Measurements from ENCODE around the gene NRXN3.

NRXN3 gene

DNA sequence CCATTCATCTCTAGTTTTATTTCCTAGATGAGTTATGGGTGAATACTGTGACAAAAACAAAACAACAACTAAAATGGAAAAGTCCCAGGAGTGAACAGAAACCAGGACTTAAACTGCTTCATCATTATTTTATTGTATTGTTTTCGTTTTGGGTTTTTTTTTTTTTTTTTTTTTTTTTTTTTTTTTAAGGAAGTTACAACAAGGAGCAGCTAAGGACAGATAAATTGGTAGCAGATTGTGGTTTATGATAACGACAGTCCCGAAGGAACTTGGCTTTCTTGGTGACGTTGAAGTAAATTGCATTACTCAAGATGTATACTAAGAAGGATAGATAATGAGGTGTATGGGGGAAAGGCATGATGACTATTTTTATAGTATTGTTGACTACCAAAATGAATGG is 866.3 kb downstream of the NRXN3 start:
- Histone ChIP-seq H3K27ac (ENCODE audit: low read depth, low read length) (no peak overlapping the region), H3K36me3 (ENCODE audit: insufficient read depth, low read length) (no peaks in the 10 kb centered on the region), H3K9me3 (ENCODE audit: low read length) (no peaks in the 10 kb centered on the region), H3K27me3 (ENCODE audit: control insufficient read depth in 1 of 2, insufficient read depth in 2 of 2, low read length in 2 of 2) (no peaks in the 10 kb centered on the region), H3K4me3 (ENCODE audit: low read depth in 1 of 2, low read length in 2 of 2) (no peak overlapping the region), H3K4me1 (ENCODE audit: insufficient read depth, low read length) (no peaks in the 10 kb centered on the region), H3K9ac (ENCODE audit: low read length) (no peak overlapping the region)

DNA sequence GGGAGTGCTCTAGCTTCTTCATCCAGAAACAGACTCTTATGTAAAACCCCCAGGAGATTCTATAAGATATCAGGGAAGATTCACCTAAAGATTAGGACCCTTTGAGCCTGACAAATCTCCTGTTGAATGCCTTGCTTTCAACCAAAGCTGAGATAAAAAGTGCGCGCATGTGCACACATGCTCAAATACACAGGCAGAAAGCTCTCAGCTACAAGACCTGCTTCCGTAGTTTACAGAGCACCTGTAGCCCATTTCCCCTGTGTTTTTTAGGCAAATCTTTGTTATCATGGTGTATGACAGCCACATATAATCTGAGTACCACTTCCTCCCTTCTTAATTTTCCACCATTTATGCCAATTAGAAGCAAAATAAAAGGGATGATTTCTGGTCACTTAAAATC is 866.9 kb downstream of the NRXN3 start:
- no peaks in the 10 kb centered on the region for H3K27me3 ChIP-seq (ENCODE audit: control insufficient read depth in 1 of 2, insufficient read depth in 2 of 2, low read length in 2 of 2)
- no peaks in the 10 kb centered on the region for H3K9me3 ChIP-seq (ENCODE audit: low read length)
- H3K36me3 ChIP-seq (ENCODE audit: insufficient read depth, low read length), result no peaks in the 10 kb centered on the region
- H3K9ac ChIP-seq (ENCODE audit: low read length), result no peak overlapping the region
- H3K27ac ChIP-seq (ENCODE audit: low read depth, low read length), result no peak overlapping the region
- H3K4me1 ChIP-seq (ENCODE audit: insufficient read depth, low read length), result no peaks in the 10 kb centered on the region
- H3K4me3 ChIP-seq (ENCODE audit: low read depth in 1 of 2, low read length in 2 of 2), result no peak overlapping the region

DNA sequence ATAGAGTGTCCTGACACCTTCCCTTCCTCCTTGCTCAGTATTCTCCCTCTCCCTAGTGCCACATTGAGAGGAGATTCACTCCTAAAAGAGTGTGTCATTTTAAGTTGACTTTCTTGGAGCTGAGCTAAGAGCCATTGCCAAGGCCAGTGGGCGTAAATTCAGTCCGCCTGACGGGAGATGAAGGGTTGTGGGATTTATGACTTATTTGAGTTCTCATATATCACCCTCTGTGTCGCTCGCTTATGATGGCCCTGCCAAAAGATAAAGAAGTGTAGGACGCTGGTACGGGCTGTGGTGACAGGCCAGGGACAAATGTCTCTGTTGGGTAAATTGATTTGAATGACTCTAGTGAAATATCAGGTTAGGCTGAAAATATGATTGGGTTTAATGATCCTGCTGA is 867.4 kb downstream of the NRXN3 start:
- no peaks in the 10 kb centered on the region for H3K4me1 ChIP-seq (ENCODE audit: insufficient read depth, low read length)
- no peak overlapping the region for H3K4me3 ChIP-seq (ENCODE audit: low read depth in 1 of 2, low read length in 2 of 2)
- H3K9me3 ChIP-seq (ENCODE audit: low read length), result no peaks in the 10 kb centered on the region
- no peaks in the 10 kb centered on the region for H3K27me3 ChIP-seq (ENCODE audit: control insufficient read depth in 1 of 2, insufficient read depth in 2 of 2, low read length in 2 of 2)
- H3K27ac ChIP-seq (ENCODE audit: low read depth, low read length), result no peak overlapping the region
- no peaks in the 10 kb centered on the region for H3K36me3 ChIP-seq (ENCODE audit: insufficient read depth, low read length)
- H3K9ac ChIP-seq (ENCODE audit: low read length), result no peak overlapping the region

DNA sequence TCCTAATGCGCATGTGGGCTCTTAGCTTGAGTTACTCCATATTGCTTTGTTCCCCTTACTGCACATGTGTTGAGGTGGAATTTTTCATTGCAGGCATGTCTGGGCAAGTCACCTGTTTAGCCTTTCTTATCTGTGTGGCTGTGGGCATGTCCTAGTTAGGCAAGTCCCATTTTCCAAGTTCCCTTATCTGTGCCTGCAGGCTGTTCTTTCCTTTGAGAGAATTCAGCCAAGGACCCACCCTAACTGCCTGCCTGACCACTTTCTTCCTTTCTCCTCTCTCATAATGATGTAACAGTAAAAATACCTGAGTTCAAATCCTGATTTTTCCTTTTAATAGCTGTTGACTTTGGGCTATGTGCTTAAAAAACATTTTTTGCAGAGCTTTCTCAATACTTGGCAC is 870.6 kb downstream of the NRXN3 start:
- Histone ChIP-seq H3K27me3 (ENCODE audit: control insufficient read depth in 1 of 2, insufficient read depth in 2 of 2, low read length in 2 of 2) (no peaks in the 10 kb centered on the region), H3K27ac (ENCODE audit: low read depth, low read length) (no peak overlapping the region)

DNA sequence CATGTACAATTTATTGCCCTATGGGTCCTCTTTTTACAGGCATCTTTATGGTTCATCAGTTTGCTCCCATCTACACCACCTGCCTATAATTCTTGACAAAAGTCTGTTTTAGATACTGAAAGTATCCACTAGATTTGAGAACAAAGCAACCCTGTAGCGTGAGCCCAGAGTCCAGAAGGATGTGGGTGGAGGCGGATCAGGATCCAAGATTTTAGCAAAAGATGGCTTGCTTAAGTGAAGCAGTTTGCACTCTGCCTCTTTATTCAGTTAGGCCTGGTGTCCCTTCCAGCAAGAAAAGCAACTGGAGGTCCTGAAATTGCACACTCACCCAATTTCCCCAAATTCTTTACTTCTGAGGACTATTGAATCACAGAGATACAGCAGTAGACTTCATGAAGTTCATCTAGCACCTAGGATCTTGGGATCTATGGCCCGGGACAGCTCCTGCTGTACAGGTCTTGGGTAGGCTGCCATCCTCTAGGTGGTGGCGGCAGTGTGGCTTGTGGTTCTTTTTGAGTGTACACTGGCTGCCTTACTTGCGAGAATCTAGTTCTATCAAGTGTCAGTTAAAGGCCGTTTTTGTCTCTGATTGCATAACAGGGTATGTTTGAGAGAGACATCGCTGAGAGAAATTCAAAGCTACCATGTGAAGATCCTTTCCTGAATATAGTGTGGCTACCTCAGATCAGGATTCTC is 873.2 kb downstream of the NRXN3 start:
- Histone ChIP-seq H3K4me3 (ENCODE audit: low read depth in 1 of 2, low read length in 2 of 2) (no peak overlapping the region), H3K27ac (ENCODE audit: low read depth, low read length) (no peak overlapping the region), H3K4me1 (ENCODE audit: insufficient read depth, low read length) (peaks cover 11% of the 10 kb centered on the region), H3K9me3 (ENCODE audit: low read length) (no peaks in the 10 kb centered on the region), H3K27me3 (ENCODE audit: control insufficient read depth in 1 of 2, insufficient read depth in 2 of 2, low read length in 2 of 2) (no peaks in the 10 kb centered on the region), H3K36me3 (ENCODE audit: insufficient read depth, low read length) (no peaks in the 10 kb centered on the region), H3K9ac (ENCODE audit: low read length) (no peak overlapping the region)

More for the DNA sequence above, 870.6 kb downstream of the NRXN3 start:
- Histone ChIP-seq H3K4me3 (ENCODE audit: low read depth in 1 of 2, low read length in 2 of 2) (no peak overlapping the region), H3K9ac (ENCODE audit: low read length) (no peak overlapping the region), H3K36me3 (ENCODE audit: insufficient read depth, low read length) (no peaks in the 10 kb centered on the region), H3K9me3 (ENCODE audit: low read length) (no peaks in the 10 kb centered on the region), H3K4me1 (ENCODE audit: insufficient read depth, low read length) (peaks cover 11% of the 10 kb centered on the region)

DNA sequence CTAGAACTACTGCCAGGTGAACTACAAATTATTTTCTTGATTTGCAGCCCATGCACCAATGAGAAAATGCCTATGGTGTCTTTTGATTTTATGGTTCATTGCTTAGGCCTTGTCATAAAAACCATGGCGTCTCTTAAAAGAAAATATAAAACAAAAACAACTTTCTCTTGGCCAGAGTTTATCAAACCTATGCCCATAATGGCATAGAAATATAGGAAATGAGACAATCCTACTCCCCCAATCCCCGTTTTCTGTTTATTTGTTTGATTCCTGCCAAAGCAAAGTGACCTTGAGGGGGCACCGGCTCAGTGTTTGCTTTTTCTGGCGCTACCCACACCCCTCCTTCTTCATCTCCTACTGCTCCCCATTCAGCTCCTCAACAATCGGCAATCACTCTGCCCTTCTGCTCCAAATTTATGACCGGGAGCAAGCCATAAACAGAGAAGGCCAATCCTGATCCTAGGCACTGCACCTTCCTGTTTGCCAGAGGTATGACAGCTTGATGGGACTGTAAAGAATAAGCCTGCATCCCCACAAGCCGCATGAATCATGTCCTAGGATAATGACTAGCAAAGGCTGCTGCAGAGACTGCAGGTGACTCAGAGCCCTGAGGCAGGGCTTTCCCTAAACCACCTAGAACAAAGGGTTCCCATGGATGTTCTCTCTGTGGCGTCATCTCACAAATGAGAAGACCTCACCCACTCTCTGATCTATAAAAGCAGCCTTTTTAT is 874.9 kb downstream of the NRXN3 start:
- H3K27ac ChIP-seq (ENCODE audit: low read depth, low read length), result no peak overlapping the region
- H3K36me3 ChIP-seq (ENCODE audit: insufficient read depth, low read length), result no peaks in the 10 kb centered on the region
- H3K4me3 ChIP-seq (ENCODE audit: low read depth in 1 of 2, low read length in 2 of 2), result no peak overlapping the region
- H3K9me3 ChIP-seq (ENCODE audit: low read length), result no peaks in the 10 kb centered on the region
- H3K9ac ChIP-seq (ENCODE audit: low read length), result no peak overlapping the region
- no peaks in the 10 kb centered on the region for H3K27me3 ChIP-seq (ENCODE audit: control insufficient read depth in 1 of 2, insufficient read depth in 2 of 2, low read length in 2 of 2)
- peaks cover 11% of the 10 kb centered on the region for H3K4me1 ChIP-seq (ENCODE audit: insufficient read depth, low read length)

DNA sequence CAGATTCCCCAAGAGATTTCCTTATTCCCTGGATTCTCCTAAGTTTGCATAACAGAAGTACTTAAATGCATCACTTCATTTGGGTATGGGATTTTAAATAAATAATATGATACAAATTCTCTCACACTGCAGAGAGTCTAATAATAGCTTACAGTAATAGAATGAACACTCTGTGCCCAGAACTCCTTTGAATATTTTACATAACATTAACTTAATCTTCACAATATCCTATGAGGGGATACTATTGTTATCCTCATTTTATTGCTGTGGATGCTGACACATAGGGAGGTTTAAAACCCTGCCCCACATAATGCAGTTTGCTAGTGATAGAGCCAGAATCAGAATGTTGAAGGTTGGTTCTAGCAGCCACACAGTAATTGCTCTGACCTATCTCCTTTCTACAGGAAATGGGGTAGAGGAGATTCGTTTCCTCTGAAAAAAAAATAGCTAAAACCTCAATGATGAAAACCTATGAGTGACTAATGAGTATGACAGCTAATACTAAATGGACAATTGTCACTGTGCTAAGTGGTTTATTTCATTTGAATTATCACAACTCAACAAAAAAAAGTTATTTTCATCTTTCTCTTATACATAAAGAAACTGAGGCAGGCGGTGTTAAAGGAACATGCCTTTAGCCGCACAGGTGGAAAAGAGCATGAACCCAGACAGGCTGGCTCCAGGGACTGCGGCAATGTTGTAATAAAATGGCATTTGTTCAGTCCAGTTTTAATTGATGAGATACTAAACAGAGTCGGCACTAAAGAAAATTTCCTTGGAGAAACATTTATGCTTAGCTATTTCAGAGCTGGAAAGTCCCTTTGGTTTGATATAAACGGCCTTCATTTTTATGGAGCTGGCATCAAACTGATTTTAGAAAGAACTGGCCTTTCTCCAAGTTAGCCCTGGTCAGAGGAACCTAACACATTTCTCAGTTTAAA is 880.9 kb downstream of the NRXN3 start:
- no peaks in the 10 kb centered on the region for H3K27me3 ChIP-seq (ENCODE audit: control insufficient read depth in 1 of 2, insufficient read depth in 2 of 2, low read length in 2 of 2)
- no peak overlapping the region for H3K9ac ChIP-seq (ENCODE audit: low read length)
- peak overlapping the region; percentile 82 for H3K27ac ChIP-seq (ENCODE audit: low read depth, low read length)
- H3K36me3 ChIP-seq (ENCODE audit: insufficient read depth, low read length), result no peaks in the 10 kb centered on the region
- H3K9me3 ChIP-seq (ENCODE audit: low read length), result no peaks in the 10 kb centered on the region
- H3K4me1 ChIP-seq (ENCODE audit: insufficient read depth, low read length), result peaks cover 24% of the 10 kb centered on the region
- H3K4me3 ChIP-seq (ENCODE audit: low read depth in 1 of 2, low read length in 2 of 2), result no peak overlapping the region

DNA sequence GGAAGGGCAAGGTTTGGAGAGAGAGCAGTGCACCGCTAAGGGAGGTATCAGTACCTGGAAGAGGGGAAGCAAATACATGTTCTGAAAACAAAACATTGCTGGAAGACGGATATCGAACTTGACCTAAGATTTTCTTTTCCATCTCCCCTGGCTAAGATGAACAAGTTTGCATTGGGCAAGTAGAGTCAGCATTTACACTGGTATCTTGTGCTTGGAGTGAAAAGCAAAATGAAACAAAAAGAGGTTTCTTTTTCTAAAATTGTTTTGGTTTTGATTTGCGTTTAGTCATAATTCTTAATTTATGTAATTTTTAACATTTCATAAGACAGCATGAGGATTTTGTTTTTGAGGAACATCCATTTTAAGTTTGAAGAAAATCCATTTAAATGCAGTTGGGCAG is 881.6 kb downstream of the NRXN3 start:
- Histone ChIP-seq H3K4me1 (ENCODE audit: insufficient read depth, low read length) (peaks cover 29% of the 10 kb centered on the region), H3K27me3 (ENCODE audit: control insufficient read depth in 1 of 2, insufficient read depth in 2 of 2, low read length in 2 of 2) (no peaks in the 10 kb centered on the region), H3K9ac (ENCODE audit: low read length) (no peak overlapping the region), H3K27ac (ENCODE audit: low read depth, low read length) (peak overlapping the region; percentile 13), H3K4me3 (ENCODE audit: low read depth in 1 of 2, low read length in 2 of 2) (no peak overlapping the region), H3K36me3 (ENCODE audit: insufficient read depth, low read length) (no peaks in the 10 kb centered on the region), H3K9me3 (ENCODE audit: low read length) (no peaks in the 10 kb centered on the region)

DNA sequence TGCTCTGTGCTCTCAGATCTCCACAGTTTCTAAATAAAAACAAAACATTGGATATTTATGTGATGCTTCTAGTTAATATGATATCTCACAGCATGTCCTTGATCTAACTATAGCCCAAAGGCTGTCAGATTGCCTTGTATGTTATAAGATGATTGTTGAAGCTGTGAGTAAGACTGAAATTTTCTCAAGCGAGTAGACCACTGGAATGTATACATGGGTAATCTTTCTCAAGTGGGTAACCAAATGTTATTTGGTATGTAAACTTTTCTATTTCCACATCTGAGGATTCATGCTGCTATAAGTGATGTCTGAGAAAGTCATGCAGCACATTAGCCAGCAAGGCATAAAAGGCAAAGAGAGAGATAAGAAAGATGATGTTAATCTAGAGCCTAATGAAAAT is 886.7 kb downstream of the NRXN3 start:
- no peaks in the 10 kb centered on the region for H3K9me3 ChIP-seq (ENCODE audit: low read length)
- H3K36me3 ChIP-seq (ENCODE audit: insufficient read depth, low read length), result no peaks in the 10 kb centered on the region
- peak overlapping the region; percentile 50 for H3K27ac ChIP-seq (ENCODE audit: low read depth, low read length)
- H3K27me3 ChIP-seq (ENCODE audit: control insufficient read depth in 1 of 2, insufficient read depth in 2 of 2, low read length in 2 of 2), result no peaks in the 10 kb centered on the region
- no peak overlapping the region for H3K4me3 ChIP-seq (ENCODE audit: low read depth in 1 of 2, low read length in 2 of 2)
- H3K9ac ChIP-seq (ENCODE audit: low read length), result no peak overlapping the region
- peaks cover 32% of the 10 kb centered on the region for H3K4me1 ChIP-seq (ENCODE audit: insufficient read depth, low read length)

DNA sequence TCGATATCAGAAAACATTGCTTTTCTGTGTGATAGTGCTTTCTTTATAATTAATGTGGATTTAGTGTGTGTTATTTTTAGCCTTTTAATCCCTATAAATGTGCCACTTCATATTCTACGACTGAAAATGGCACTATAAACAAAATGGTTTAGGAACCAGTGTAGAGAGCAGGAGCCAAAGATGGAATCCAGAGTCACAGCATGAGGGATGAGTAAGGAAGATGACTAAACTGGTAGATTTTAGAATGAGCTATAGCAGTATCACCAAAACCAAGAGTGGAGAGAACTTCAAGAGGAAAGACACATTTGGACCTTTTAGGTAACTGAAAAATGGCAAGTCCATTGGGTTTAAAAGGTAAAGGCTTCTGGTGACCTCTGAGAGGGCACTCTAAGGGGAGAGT is 887.2 kb downstream of the NRXN3 start:
- Histone ChIP-seq H3K27me3 (ENCODE audit: control insufficient read depth in 1 of 2, insufficient read depth in 2 of 2, low read length in 2 of 2) (no peaks in the 10 kb centered on the region), H3K9me3 (ENCODE audit: low read length) (no peaks in the 10 kb centered on the region), H3K9ac (ENCODE audit: low read length) (no peak overlapping the region), H3K27ac (ENCODE audit: low read depth, low read length) (no peak overlapping the region), H3K4me1 (ENCODE audit: insufficient read depth, low read length) (peaks cover 27% of the 10 kb centered on the region), H3K36me3 (ENCODE audit: insufficient read depth, low read length) (no peaks in the 10 kb centered on the region), H3K4me3 (ENCODE audit: low read depth in 1 of 2, low read length in 2 of 2) (no peak overlapping the region)

DNA sequence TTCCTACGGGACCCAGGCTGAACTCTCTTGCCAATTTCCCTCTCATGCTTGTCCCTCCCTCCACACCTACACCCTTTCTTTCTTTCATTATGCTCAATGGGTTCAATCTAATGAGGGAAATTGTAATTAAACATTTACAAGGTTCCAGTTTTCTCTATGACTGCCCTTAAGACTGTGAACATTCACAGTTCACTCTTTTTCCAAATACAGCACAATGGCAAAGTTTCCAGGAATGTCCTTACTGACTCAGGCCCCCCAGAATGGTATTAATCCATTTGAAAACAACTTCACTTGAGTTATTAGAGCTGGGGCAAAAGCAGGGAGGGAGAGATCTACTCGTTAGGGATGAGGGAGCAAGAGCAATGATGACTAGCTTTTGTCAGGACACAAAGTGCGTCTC is 892.1 kb downstream of the NRXN3 start:
- H3K9me3 ChIP-seq (ENCODE audit: low read length), result no peaks in the 10 kb centered on the region

More for the DNA sequence above, 892.1 kb downstream of the NRXN3 start:
- H3K36me3 ChIP-seq (ENCODE audit: insufficient read depth, low read length), result no peaks in the 10 kb centered on the region
- H3K4me3 ChIP-seq (ENCODE audit: low read depth in 1 of 2, low read length in 2 of 2), result no peak overlapping the region
- H3K9ac ChIP-seq (ENCODE audit: low read length), result no peak overlapping the region
- no peaks in the 10 kb centered on the region for H3K27me3 ChIP-seq (ENCODE audit: control insufficient read depth in 1 of 2, insufficient read depth in 2 of 2, low read length in 2 of 2)
- H3K4me1 ChIP-seq (ENCODE audit: insufficient read depth, low read length), result peaks cover 12% of the 10 kb centered on the region
- no peak overlapping the region for H3K27ac ChIP-seq (ENCODE audit: low read depth, low read length)

Data from muscle layer of colon (tissue), 2 donors.